Activated CD4-positive, alpha-beta T cell treated with anti-CD3 and anti-CD28 coated beads, Interleukin-2, amount 50 U/mL, for 24 hours (primary cell): ENCODE results near the gene PFKFB4.

ENCODE experiments used
- DNase-seq, 2 donors: peaks; one replicate each; pipeline ENCODE4 v3.0.0-alpha.2; 2020; ENCODE audit warnings: low read depth in 1 of 2, low spot score in 1 of 2

The PFKFB4 gene

GRCh38 chr3:48585411-48585810 is 28.8 kb upstream of the PFKFB4 start:
- DNase-seq = no peak

GRCh38 chr3:48584836-48585235 is 28.2 kb upstream of the PFKFB4 start:
- DNase-seq = no peak

GRCh38 chr3:48581621-48582481 is 25.2 kb upstream of the PFKFB4 start:
- DNase-seq = no peak

GRCh38 chr3:48576647-48577046 is 20.0 kb upstream of the PFKFB4 start:
- DNase-seq = no peak

GRCh38 chr3:48575366-48575765 is 18.8 kb upstream of the PFKFB4 start:
- DNase-seq = no peak

- DNase-seq = no peak
These were observed 17.5 kb upstream of the PFKFB4 start for GRCh38 chr3:48573973-48574585.

GRCh38 chr3:48572517-48572916 is 15.9 kb upstream of the PFKFB4 start:
- no peak for DNase-seq

- no peak for DNase-seq
These were observed 15.3 kb upstream of the PFKFB4 start for GRCh38 chr3:48571938-48572337.

- DNase-seq = no peak
These were observed 13.3 kb upstream of the PFKFB4 start for GRCh38 chr3:48569808-48570450.

- no peak for DNase-seq
These were observed 12.8 kb upstream of the PFKFB4 start for GRCh38 chr3:48569400-48569799.

- no peak for DNase-seq
These were observed 11.9 kb upstream of the PFKFB4 start for GRCh38 chr3:48568476-48568875.

- DNase-seq = no peak
These were observed 10.9 kb upstream of the PFKFB4 start for GRCh38 chr3:48567500-48567899.

- DNase-seq = no peak
These were observed 10.5 kb upstream of the PFKFB4 start for GRCh38 chr3:48567090-48567489.

- no peak for DNase-seq
These were observed 9.8 kb upstream of the PFKFB4 start for GRCh38 chr3:48566401-48566760.

- no peak for DNase-seq
These were observed 9.2 kb upstream of the PFKFB4 start for GRCh38 chr3:48565591-48566400.

- no peak for DNase-seq
These were observed 8.6 kb upstream of the PFKFB4 start for GRCh38 chr3:48565186-48565585.

GRCh38 chr3:48564667-48565066 is 8.1 kb upstream of the PFKFB4 start:
- DNase-seq = no peak

- no peak for DNase-seq
These were observed 7.4 kb upstream of the PFKFB4 start for GRCh38 chr3:48564022-48564421.

GRCh38 chr3:48563382-48563918 is 6.8 kb upstream of the PFKFB4 start, which contains the start of gene UCN2:
Gene UCN2, minus strand, starts transcription at chr3:48563781. Its CDS starts 657 bp downstream, at chr3:48563124.
- no peak for DNase-seq

- DNase-seq = no peak
These were observed 5.9 kb upstream of the PFKFB4 start for GRCh38 chr3:48562367-48563095.
